ENCODE data around the gene MYOD1. TPM values are rescaled to one million over a fixed set of nuclear protein-coding genes. Genes with fewer than 3 reads are reported as not detected.

The MYOD1 gene
- total RNA-seq, 4 donors from 2014 or later = not detected

DNA sequence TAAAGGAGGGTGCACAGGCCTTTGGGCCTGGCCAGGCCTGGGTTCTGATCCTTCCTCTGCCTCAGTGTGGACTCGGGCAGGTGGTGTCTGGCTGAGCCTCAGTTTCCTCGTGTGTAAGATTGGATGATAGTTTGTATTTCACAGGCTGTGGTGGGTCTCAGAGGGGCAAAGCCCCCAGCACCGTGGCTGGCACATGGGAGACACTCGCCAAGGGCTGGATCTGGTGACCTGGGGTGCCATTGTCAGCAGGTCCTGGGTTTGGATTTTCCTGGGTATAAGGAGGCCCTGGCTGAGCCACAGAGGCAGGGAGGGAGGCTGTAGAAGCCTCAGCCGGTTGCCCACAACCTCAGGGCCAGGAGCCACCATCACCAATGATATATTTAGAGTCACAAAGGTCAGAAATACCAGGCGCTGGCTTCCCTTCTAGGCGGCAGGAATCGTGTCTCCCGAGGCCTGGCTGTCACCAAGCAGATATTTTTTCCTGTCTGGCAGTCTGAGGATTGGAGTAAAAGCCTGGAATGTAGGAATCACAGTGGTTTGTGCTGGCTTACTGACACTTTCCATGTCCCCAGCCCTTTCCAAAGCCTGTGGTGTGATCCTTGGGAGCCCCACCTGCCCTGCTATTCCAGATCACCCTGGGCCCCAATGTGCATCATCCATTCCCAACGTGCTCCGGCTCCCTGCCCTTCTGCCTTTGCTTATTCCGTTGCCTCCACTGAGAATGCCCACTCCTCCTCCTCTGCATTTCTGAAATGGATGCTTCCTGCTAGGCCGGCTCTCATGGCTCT lies 30.8 kb downstream of the MYOD1 start:
- DNase-seq (ENCODE audit: low spot score) (no peak), ATAC-seq (ENCODE audit: low FRiP score) (no peak)
- TF ChIP-seq, protein P1, sequence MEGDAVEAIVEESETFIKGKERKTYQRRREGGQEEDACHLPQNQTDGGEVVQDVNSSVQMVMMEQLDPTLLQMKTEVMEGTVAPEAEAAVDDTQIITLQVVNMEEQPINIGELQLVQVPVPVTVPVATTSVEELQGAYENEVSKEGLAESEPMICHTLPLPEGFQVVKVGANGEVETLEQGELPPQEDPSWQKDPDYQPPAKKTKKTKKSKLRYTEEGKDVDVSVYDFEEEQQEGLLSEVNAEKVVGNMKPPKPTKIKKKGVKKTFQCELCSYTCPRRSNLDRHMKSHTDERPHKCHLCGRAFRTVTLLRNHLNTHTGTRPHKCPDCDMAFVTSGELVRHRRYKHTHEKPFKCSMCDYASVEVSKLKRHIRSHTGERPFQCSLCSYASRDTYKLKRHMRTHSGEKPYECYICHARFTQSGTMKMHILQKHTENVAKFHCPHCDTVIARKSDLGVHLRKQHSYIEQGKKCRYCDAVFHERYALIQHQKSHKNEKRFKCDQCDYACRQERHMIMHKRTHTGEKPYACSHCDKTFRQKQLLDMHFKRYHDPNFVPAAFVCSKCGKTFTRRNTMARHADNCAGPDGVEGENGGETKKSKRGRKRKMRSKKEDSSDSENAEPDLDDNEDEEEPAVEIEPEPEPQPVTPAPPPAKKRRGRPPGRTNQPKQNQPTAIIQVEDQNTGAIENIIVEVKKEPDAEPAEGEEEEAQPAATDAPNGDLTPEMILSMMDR (IDR thresholded peaks at IDR 0.05) = no peak

DNA sequence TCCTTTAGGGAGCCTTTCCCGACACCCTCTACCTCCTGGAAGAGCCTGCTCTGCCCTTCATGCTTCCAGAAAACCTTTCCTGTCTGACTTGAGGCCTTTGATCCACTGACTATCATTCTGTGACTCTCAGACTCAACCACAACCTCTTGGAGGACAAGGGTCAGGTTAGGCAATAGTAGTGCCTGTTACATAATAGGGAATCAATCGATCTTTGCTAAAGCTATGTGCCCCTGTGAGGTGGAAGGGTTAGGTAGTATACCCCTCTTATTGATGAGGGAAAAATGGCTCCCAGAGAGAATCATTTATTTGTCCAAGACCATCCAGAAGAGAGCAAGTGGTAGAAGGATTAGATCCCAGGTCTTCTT lies 31.4 kb downstream of the MYOD1 start:
- no peak for ATAC-seq (ENCODE audit: low FRiP score)
- no peak for DNase-seq (ENCODE audit: low spot score)
- TF ChIP-seq, protein P1 (IDR thresholded peaks at IDR 0.05) = no peak

DNA sequence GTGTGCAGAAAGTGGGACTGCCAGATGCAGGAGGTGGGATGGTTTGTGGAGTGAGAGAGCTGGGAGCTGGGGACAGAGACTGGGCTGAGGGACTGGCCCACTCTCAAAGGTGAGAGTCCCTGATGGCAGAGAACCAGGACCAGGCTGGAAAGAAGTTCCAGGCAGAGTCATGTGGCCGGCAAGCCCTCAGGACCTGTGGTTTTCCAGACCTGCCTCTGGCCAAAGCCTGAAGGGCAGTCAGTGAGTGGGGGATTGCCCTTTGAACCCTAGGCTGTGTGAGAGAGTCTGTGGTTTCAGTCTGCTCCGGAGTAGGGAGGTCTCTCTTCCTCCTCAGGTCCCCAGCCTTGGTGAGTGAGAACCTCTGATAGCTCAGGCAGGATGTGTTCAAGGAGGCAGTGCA lies 32.2 kb downstream of the MYOD1 start:
- ATAC-seq (ENCODE audit: low FRiP score) (no peak), DNase-seq (ENCODE audit: low spot score) (no peak)
- TF ChIP-seq, protein P1 (IDR thresholded peaks at IDR 0.05) = no peak

DNA sequence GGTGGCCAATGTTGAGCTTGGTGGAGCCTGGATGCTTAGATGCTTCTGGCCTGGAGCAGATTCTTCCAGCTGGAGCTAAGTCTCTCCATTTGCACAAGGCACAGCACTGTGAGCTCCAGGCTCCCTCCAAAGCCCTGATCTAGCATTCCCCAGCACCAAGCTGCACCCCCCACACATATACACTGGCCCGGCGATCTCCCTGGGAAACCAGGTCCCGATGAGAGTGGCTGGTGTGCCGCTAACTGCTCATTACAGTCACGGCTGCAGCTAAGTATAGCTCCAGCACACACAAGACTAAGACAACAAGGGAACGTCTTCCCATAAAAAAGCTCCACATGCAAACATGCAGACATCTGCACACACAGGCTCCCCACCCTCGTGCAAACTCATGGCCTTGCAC lies 32.8 kb downstream of the MYOD1 start:
- ATAC-seq (ENCODE audit: low FRiP score) = no peak
- TF ChIP-seq, protein P1 (IDR thresholded peaks at IDR 0.05) = no peak
- no peak for DNase-seq (ENCODE audit: low spot score)

DNA sequence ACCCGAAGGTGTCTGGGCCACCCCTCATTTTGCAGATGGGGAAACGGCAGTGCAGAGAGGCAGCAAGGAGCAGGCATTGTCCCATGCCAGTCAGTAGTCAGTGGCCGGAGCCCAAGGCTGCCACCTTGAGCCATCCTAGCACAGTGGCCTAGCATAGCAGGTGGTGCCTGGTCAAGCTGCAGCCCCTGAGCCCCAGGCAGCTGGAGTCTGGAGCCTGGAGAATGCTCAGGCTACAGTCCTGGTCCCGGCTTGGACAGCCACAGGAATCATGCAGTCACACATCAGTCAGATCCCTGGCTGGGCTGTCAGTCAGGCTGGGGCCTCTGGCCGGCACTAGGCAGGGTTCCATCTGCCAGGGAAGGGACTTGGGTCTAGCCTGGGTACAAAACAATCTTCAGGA lies 33.8 kb downstream of the MYOD1 start:
- ATAC-seq (ENCODE audit: low FRiP score) (no peak), DNase-seq (ENCODE audit: low spot score) (no peak)
- TF ChIP-seq, protein P1 (IDR thresholded peaks at IDR 0.05) = no peak

DNA sequence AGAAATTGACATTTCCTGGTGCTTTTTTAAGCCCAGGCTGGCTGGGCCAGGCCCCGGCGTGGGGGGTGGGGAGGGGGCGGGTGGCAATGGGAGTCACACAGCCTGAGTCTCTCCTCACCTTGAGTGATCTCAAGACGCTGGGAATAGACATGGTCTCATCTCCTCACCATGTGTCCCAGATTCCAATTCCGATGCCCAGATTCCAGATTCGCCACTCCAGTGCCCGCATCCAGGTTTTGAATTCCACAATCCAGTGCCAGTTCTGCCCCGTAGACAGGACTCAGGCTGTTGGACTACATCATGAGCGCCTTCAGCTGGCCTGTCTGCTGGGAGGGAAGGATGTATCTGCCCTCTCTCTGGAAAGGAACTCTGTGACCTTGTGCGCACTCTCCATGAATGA lies 34.3 kb downstream of the MYOD1 start:
- ATAC-seq (ENCODE audit: low FRiP score) (no peak), DNase-seq (ENCODE audit: low spot score) (no peak)
- TF ChIP-seq, protein P1 (IDR thresholded peaks at IDR 0.05) = no peak

DNA sequence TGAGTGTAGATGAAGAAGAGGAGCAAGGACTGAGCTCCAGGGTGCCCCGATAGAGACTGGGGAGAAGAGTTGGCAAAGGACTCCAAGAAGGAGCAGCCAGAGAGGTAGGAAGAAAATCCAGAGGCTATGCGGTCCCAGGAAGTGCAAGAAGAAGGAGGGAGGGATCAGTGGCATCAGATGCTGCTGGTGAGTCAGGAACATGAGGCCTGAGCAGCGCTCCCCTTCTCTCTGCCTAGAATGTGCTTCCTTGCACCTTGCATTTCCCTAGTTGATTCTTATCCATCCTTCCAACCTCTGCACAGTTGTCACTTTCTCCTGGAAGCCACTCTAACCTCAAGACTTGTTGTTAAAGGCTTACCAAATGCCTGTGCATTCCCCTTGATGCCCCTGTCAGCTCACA lies 36.5 kb downstream of the MYOD1 start:
- DNase-seq (ENCODE audit: low spot score) = no peak
- ATAC-seq (ENCODE audit: low FRiP score) = no peak
- TF ChIP-seq, protein P1 (IDR thresholded peaks at IDR 0.05) = no peak
